T-helper 1 cell treated with Interleukin-12 subunit alpha and Interleukin-12 subunit beta and Interleukin-4 antibody, amounts not matched to agents 30 μg/mL and 1 μg/mL, for 36 hours (primary cell): Measurements from ENCODE around the gene RXFP4.
A peak's percentile ranks its signal among the peaks of the same experiment; 100 is the strongest.

Experiments
- H3K27ac Mint-ChIP-seq: one replicate; pipeline ENCODE4 v1.8.0; 2021; ENCODE audit warnings: mild to moderate bottlenecking, mixed read lengths
- H3K27me3 Mint-ChIP-seq: one replicate; pipeline ENCODE4 v1.8.0; 2021; ENCODE audit warnings: low read depth, mixed read lengths
- H3K36me3 Mint-ChIP-seq: one replicate; pipeline ENCODE4 v1.8.0; 2021; ENCODE audit warnings: low read depth, mixed read lengths
- H3K4me1 Mint-ChIP-seq: one replicate; pipeline ENCODE4 v1.8.0; 2021; ENCODE audit warnings: low read depth, mixed read lengths
- H3K4me3 Mint-ChIP-seq: one replicate; pipeline ENCODE4 v1.8.0; 2021; ENCODE audit warnings: mild to moderate bottlenecking, moderate library complexity, mixed read lengths
- H3K9me3 Mint-ChIP-seq: one replicate; pipeline ENCODE4 v1.8.0; 2021; ENCODE audit warnings: mixed read lengths

The RXFP4 gene

DNA sequence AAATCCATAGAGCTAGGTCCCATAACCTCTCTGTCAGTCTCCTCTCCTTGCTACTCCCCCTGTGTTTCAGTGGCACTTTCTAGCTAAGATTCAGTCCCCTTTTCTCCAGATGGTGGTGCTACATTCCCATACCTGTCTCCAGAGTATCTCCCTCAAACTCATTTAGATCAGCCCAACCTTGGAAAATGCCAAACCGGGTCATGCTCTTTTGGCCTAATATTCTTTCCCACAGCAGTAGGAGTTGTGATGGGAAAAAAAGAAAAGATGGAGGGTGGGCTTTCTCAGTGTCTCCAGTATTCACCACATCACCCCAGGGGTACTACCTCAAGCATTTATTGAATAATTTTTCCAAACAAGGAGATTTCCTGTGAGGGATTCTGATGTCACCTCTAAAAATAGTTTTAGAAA is 3.2 kb upstream of the RXFP4 start:
- H3K4me1 Mint-ChIP-seq = peaks cover 34% of the 10 kb centered on the region
- no peaks in the 10 kb centered on the region for H3K27me3 Mint-ChIP-seq
- peaks cover 3% of the 10 kb centered on the region for H3K36me3 Mint-ChIP-seq
- peak overlapping the region; percentile 34 for H3K27ac Mint-ChIP-seq
- peak overlapping the region; percentile 4 for H3K4me3 Mint-ChIP-seq
- no peaks in the 10 kb centered on the region for H3K9me3 Mint-ChIP-seq

DNA sequence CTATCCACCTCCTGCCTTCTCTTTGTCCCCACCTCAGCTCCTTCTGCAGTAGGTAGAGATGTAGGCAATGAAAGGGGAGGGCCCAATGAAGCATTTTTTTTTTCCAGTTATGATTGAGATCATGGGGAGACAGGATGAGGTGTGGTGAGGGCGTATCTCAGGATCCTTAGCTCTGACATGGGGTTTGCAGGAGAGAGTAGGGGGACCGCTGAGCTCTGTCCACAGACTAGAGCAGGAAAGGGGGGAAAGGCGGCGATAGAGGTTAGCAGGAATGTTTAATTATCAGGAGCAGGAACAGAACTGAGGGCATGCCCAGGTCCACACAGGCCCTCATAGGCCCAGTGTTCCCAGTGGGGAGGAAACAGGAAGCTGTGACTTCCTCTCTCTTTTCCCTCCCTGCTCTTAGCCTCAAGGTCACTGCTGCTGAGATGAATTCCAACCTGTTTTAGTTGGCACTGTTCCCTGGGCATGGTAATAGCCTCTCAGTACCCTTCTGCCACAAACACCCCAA is 901 bp upstream of the RXFP4 start:
- Mint-ChIP-seq H3K4me1 (peaks cover 46% of the 10 kb centered on the region), H3K27ac (peak overlapping the region; percentile 94), H3K27me3 (no peaks in the 10 kb centered on the region), H3K4me3 (peak overlapping the region; percentile 56), H3K36me3 (peaks cover 9% of the 10 kb centered on the region), H3K9me3 (no peaks in the 10 kb centered on the region)

DNA sequence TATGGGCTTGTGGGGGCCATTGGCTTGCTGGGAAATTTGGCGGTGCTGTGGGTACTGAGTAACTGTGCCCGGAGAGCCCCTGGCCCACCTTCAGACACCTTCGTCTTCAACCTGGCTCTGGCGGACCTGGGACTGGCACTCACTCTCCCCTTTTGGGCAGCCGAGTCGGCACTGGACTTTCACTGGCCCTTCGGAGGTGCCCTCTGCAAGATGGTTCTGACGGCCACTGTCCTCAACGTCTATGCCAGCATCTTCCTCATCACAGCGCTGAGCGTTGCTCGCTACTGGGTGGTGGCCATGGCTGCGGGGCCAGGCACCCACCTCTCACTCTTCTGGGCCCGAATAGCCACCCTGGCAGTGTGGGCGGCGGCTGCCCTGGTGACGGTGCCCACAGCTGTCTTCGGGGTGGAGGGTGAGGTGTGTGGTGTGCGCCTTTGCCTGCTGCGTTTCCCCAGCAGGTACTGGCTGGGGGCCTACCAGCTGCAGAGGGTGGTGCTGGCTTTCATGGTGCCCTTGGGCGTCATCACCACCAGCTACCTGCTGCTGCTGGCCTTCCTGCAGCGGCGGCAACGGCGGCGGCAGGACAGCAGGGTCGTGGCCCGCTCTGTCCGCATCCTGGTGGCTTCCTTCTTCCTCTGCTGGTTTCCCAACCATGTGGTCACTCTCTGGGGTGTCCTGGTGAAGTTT is 550 bp downstream of the RXFP4 start:
- Mint-ChIP-seq H3K4me3 (no peak overlapping the region), H3K27me3 (no peaks in the 10 kb centered on the region), H3K4me1 (peaks cover 56% of the 10 kb centered on the region), H3K27ac (peak overlapping the region; percentile 94), H3K36me3 (peaks cover 20% of the 10 kb centered on the region), H3K9me3 (no peaks in the 10 kb centered on the region)

DNA sequence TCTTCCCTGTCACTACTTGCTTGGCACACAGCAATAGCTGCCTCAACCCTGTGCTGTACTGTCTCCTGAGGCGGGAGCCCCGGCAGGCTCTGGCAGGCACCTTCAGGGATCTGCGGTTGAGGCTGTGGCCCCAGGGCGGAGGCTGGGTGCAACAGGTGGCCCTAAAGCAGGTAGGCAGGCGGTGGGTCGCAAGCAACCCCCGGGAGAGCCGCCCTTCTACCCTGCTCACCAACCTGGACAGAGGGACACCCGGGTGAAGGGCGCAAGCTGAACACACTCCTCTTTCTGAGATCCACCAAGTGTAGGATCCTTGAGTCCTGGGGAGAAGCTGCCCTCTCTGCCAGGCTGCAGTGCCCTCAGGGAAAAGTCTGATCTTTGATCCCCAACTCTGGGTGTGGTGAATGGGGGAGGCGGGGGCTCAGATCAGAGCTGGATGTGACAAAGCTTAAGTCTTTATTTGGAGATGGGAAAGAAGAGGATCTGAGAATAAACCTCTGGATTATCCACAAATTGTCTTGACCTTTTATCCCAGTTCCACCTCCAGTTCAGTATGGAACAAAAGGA is 1.2 kb downstream of the RXFP4 start:
- H3K36me3 Mint-ChIP-seq = peaks cover 23% of the 10 kb centered on the region
- H3K27ac Mint-ChIP-seq = peak overlapping the region; percentile 77
- H3K4me3 Mint-ChIP-seq = no peak overlapping the region
- no peaks in the 10 kb centered on the region for H3K27me3 Mint-ChIP-seq
- no peaks in the 10 kb centered on the region for H3K9me3 Mint-ChIP-seq
- H3K4me1 Mint-ChIP-seq = peaks cover 60% of the 10 kb centered on the region

DNA sequence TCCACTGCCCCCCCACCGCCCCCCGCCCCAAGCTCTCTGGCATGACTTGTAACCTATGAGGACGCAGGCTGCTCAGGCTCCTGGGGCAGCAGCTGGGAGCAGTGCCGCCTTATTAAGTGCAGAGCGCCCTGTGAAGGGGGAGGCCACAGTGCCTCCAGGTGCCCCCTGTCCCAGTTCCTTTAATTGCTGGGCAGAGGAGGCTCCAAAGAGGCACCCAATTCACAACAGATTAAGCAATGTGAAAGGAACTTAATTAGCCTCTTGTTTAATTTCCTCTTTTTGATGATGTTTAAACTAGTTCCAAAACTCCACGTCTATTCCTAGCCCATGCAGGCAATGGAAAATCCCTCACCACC is 3.0 kb downstream of the RXFP4 start:
- no peak overlapping the region for H3K4me3 Mint-ChIP-seq
- no peaks in the 10 kb centered on the region for H3K27me3 Mint-ChIP-seq
- peaks cover 27% of the 10 kb centered on the region for H3K36me3 Mint-ChIP-seq
- peaks cover 55% of the 10 kb centered on the region for H3K4me1 Mint-ChIP-seq
- peak overlapping the region; percentile 90 for H3K27ac Mint-ChIP-seq
- H3K9me3 Mint-ChIP-seq = no peaks in the 10 kb centered on the region

DNA sequence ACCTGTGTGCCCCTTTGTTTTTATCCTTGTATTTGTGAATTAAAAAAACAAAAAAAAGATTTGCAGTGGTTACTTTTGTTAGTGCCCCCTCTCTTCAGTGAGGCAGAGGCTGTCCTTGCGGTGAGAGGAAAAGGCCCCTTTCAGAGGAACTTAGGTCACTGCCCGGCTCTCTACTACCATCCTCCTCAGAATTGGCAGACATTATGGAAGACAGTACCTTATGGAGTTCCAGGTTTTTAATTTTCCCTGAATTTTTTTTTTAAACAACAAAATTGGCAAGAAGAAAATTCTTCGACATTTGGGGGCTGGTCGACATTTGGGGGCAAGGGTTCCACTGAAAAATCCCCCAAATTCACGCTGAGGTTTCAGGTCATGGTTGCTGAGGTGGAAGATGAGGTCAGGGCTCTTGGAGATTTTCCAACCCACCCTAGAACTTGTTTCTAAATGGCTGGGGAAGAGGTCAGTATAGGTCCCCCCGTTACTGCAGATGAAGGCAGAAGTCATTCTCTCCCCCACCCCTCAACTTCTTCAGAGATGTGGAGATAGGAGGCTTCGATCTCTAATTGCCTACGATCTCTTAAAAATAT is 5.3 kb downstream of the RXFP4 start:
- peak overlapping the region; percentile 69 for H3K4me3 Mint-ChIP-seq
- no peaks in the 10 kb centered on the region for H3K27me3 Mint-ChIP-seq
- H3K36me3 Mint-ChIP-seq = peaks cover 40% of the 10 kb centered on the region
- H3K4me1 Mint-ChIP-seq = peaks cover 39% of the 10 kb centered on the region
- peak overlapping the region; percentile 87 for H3K27ac Mint-ChIP-seq
- H3K9me3 Mint-ChIP-seq = no peaks in the 10 kb centered on the region

DNA sequence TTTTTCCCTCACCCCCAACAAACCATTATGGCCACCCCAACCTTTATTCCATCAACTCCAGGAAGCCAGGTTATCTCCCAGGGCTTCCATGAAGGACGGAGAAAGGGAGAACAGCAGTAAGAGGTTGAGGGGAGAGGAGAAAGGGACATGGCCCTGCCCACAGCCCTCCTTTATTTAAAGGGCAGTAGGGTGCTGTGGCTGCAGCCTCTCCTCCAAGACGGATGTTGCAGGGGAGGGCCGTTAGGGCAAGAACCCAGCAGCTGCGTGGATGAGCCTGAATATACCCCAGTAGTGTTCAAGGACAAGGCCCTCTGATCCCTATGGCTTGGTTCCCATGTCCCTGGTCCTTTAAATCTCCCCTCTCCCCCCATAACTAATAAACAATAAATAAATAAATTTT is 5.9 kb downstream of the RXFP4 start:
- Mint-ChIP-seq H3K9me3 (no peaks in the 10 kb centered on the region), H3K4me3 (peak overlapping the region; percentile 14), H3K36me3 (peaks cover 45% of the 10 kb centered on the region), H3K4me1 (peaks cover 34% of the 10 kb centered on the region), H3K27ac (peak overlapping the region; percentile 87), H3K27me3 (no peaks in the 10 kb centered on the region)

DNA sequence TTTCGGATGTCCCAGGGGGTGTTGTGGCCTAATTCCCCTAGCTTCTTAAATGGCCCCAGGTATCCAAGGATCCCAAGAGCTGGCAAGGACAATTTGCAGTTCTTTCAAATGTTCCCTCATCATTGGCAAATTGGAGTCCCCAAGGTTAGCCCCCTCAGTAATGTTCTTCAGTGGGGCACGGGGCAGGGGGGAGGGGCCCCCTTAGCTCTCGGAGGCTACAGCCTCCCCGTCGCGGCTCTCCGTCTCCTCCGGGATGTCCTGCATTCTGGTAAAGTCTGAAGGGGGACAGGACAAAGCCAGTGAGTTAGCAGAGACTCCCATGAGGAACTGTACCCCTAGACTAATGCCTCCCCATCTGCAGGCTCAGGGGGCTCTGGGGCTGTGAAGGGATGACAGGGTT is 6.3 kb downstream of the RXFP4 start:
- Mint-ChIP-seq H3K4me3 (no peak overlapping the region), H3K36me3 (peaks cover 47% of the 10 kb centered on the region), H3K4me1 (peaks cover 32% of the 10 kb centered on the region), H3K27me3 (no peaks in the 10 kb centered on the region), H3K9me3 (no peaks in the 10 kb centered on the region), H3K27ac (peak overlapping the region; percentile 69)

DNA sequence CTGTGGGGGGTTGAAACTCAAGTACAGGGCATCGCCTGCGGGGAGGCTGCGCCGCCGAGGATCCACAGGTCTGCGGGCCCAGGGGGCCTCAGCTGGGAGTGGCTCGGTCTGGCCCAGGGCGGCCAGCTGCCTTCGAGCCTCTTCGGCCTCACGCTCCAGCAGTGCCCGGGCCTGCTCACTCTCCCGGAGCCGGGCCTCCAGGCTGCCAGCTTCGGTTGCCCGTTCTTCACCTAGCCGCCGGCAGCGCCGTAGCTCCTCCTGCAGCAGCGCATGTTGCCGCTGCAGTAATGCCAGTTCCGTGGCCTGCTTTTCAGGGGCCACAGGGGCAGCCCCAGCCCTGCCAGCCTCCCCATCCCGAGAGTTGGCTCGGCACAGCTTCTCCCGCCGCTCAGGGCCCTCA is 9.4 kb downstream of the RXFP4 start:
- no peak overlapping the region for H3K4me3 Mint-ChIP-seq

DNA sequence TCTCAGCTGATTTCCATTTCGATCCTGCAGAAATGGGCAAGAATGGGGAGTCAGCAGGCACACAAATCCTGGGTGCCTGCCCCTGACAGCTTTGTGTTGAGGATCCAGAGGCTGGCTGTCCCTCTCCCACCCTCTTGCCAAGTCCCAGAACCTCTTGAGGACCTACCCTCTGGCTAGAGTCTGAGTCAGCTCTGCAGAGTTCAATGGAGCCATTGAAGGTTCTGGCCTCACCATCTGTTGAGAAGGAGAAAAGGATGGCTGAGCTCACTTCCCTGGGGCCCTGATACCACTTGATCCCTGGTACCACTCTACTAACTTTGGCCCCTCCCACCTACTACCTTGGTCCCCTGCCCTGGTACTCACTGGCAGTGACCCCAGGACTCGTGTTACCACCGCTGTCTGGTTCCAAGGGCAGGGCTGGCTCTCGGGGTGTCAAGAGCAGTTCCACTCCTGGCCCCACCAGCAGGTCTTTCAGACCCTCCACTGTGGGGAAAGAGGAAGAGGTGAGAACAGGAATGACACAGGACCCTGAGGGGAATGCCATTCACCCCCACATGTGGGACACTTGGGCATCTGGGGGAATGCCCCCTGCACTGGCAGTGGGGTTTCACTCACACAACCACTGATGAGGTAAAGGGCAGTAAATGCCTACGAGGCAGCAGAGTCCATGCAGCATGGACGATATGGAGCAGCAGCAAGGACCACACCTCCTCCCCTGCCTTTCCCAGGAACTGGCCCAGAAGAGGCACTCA is 10.5 kb downstream of the RXFP4 start:
- no peak overlapping the region for H3K27ac Mint-ChIP-seq
- H3K36me3 Mint-ChIP-seq = peaks cover 43% of the 10 kb centered on the region
- peaks cover 7% of the 10 kb centered on the region for H3K4me1 Mint-ChIP-seq
- no peaks in the 10 kb centered on the region for H3K27me3 Mint-ChIP-seq
- H3K9me3 Mint-ChIP-seq = no peaks in the 10 kb centered on the region
- H3K4me3 Mint-ChIP-seq = no peak overlapping the region

More for the DNA sequence above, 9.4 kb downstream of the RXFP4 start:
- H3K27ac Mint-ChIP-seq = no peak overlapping the region
- H3K4me1 Mint-ChIP-seq = peaks cover 18% of the 10 kb centered on the region
- no peaks in the 10 kb centered on the region for H3K9me3 Mint-ChIP-seq
- H3K36me3 Mint-ChIP-seq = peaks cover 53% of the 10 kb centered on the region
- no peaks in the 10 kb centered on the region for H3K27me3 Mint-ChIP-seq

DNA sequence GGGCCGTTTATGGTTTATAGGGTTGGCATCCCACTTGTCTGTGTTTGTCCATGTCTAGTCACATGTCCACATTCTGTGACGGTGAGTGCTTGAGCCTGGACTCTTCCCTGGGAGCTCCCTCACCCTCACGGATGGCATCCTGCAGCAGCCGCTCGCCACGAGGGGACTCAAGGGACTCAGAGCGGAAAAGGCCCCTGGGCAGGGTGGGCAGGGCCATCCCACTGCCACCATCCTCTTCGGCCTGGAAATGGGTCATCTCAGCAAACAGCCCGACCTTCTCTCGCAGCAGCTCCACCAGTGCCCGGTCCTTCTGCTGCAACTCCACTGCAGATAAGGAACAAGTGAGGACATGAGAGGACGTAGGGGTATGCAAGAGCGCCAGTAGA is 11.1 kb downstream of the RXFP4 start:
- Mint-ChIP-seq H3K36me3 (peaks cover 45% of the 10 kb centered on the region), H3K4me3 (no peak overlapping the region), H3K9me3 (no peaks in the 10 kb centered on the region), H3K27me3 (no peaks in the 10 kb centered on the region), H3K4me1 (peaks cover 3% of the 10 kb centered on the region), H3K27ac (no peak overlapping the region)

DNA sequence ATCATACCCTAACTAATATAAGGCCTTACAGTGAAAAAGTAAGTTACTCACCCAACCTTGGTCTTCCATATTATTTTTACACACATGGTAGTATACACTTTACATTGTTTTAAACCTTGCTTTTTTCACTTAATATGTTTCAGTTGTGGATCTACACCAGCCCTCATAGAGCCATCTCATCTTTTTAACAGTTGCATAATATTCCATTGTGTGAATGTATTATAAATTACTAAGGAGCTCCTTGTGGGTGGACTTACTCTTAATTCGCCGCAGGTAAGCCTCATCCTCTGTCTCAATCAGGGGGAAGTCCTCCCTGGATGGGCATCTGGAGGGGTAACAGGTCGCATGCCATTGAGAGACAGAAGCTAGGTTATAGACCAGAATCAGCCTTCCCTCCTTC is 13.2 kb downstream of the RXFP4 start:
- no peaks in the 10 kb centered on the region for H3K9me3 Mint-ChIP-seq
- H3K4me3 Mint-ChIP-seq = no peak overlapping the region
- H3K27me3 Mint-ChIP-seq = no peaks in the 10 kb centered on the region
- H3K36me3 Mint-ChIP-seq = peaks cover 46% of the 10 kb centered on the region
- no peak overlapping the region for H3K27ac Mint-ChIP-seq
- H3K4me1 Mint-ChIP-seq = no peaks in the 10 kb centered on the region

DNA sequence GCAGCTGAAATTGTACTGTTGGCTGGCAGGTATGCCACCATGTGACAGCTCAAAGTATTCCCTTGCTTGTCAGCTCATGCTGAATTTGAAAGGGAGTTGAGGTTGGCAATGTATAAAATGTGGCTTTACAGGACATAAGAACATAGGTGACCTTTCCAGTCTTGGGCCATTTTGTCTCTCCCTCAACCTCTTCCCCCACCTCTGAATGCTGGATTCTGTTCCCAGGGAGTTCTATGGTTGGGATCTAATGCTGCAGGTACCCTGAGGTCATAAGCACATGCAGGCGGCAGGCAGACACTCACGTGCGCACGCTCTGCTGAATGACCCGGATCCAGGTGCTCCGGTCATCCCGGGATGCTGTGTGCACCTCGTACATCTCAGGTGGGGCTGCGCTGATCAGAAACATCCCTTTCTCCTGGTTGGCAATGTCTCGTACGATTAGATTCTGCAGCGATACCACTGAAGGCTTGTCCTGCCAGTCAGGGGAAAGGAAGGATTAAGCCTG is 16.0 kb downstream of the RXFP4 start:
- no peak overlapping the region for H3K27ac Mint-ChIP-seq
- no peaks in the 10 kb centered on the region for H3K9me3 Mint-ChIP-seq
- H3K27me3 Mint-ChIP-seq = no peaks in the 10 kb centered on the region
- H3K4me1 Mint-ChIP-seq = peaks cover 16% of the 10 kb centered on the region
- H3K4me3 Mint-ChIP-seq = no peak overlapping the region
- peaks cover 49% of the 10 kb centered on the region for H3K36me3 Mint-ChIP-seq

DNA sequence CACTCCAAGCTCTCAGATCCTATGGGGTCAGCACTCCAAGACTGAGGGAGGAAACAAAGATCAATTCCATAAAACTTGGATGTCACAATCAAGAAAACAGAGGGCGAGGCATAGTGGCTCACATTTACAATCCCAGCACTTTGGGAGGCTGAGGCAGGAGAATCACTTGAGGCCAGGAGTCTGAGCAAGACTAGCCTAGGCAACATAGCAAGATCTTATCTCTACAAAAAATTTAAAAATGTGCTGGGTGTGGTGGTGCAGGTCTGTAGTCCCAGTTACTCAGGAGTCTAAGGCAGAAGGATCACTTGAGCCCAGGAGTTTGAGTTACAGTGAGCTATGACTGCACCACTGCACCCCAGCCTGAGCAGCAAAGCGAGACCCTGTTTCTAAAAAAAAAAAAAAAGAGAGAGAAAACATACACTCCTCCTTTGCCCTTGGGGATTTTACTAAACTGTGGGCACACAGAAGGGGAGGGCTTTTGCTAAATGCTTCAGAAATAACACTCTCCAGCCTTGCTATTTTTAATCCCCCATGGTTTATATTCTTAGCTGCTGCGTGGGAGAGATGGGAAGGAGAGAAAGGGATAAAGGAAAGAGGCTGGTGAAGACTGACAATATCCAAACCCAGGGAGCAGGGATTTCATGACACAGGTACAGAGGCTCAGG is 18.8 kb downstream of the RXFP4 start:
- peaks cover 49% of the 10 kb centered on the region for H3K36me3 Mint-ChIP-seq
- no peaks in the 10 kb centered on the region for H3K9me3 Mint-ChIP-seq
- H3K27me3 Mint-ChIP-seq = no peaks in the 10 kb centered on the region
- H3K4me3 Mint-ChIP-seq = no peak overlapping the region
- peak overlapping the region; percentile 69 for H3K27ac Mint-ChIP-seq
- H3K4me1 Mint-ChIP-seq = peaks cover 19% of the 10 kb centered on the region
